Uterus (tissue), 4 donors: ENCODE data around the gene DAND5. TPM values are rescaled to one million over a fixed set of nuclear protein-coding genes. Genes with fewer than 3 reads are reported as not detected.

ENCODE experiments used
- DNase-seq, 2 donors: peaks; one replicate each; pipeline ENCODE4 v3.0.0-alpha.2; 2019 to 2020
- H3K27ac ChIP-seq, 2 donors: fragments of 200-600 bp; sonication (generic); 1 replicate in 1 of 2; 2 replicates in 1 of 2; pipeline ENCODE4 v1.5.1; 2016 to 2018
- H3K27me3 ChIP-seq, 2 donors: fragments of 200-600 bp; sonication (generic); one replicate each; pipeline ENCODE4 v1.5.1; 2018 to 2019; ENCODE audit warnings: control low read depth in 1 of 2
- H3K36me3 ChIP-seq, 2 donors: fragments of 200-600 bp; sonication (generic); one replicate each; pipeline ENCODE4 v1.5.1; 2019; ENCODE audit warnings: control low read depth in 1 of 2
- H3K4me1 ChIP-seq, 2 donors: fragments of 200-600 bp; sonication (generic); one replicate each; pipeline ENCODE4 v1.5.1; 2018 to 2019; ENCODE audit warnings: control low read depth in 1 of 2
- H3K4me3 ChIP-seq, 2 donors: fragments of 200-600 bp; sonication (generic); 1 replicate in 1 of 2; 2 replicates in 1 of 2; pipeline ENCODE4 v1.5.1; 2018 to 2019; ENCODE audit warnings: mild to moderate bottlenecking in 1 of 2
- H3K9me3 ChIP-seq, 2 donors: fragments of 200-600 bp; sonication (generic); one replicate each; pipeline ENCODE4 v1.5.1; 2019; ENCODE audit warnings: control low read depth in 1 of 2
- POLR2A ChIP-seq, 2 donors: fragments of 450-650 bp; IDR thresholded peaks; one replicate each; pipeline ENCODE4 v1.6.1; 2016; ENCODE audit warnings: antibody characterized with exemption in 2 of 2, mild to moderate bottlenecking in 1 of 2, moderate library complexity in 1 of 2
- intact Hi-C: fragments of 100-400 bp; cut with DNase I; formaldehyde crosslinking; loops from one replicate; pipeline ENCODE4 v1.15.1; 2023; ENCODE audit warnings: low total_unique reads
- total RNA-seq, 4 donors: library from RNA; depleted of rRNA in 3 of 4; stranded (reverse); fragments of >200 nt in 3 of 4; gene quantifications; one replicate each; pipeline versions ENCODE4 v1.1.0 to v1.2.4, GENCODE V29; 2014 to 2023
- TF ChIP-seq, protein P1 (sequence below), 4 experiments: fragments of 200-600 bp in 2 of 4; fragments of 450-650 bp in 2 of 4; sonication (generic) in 2 of 4; IDR thresholded peaks; one replicate each; pipeline ENCODE4 v1.5.1; 2016 to 2019; ENCODE audit warnings: antibody characterized with exemption in 4 of 4, mild to moderate bottlenecking in 2 of 4, moderate library complexity in 1 of 4
- donor health status: DM: yes; HTN: yes; CAD: no.

Gene DAND5
- total RNA-seq, 4 donors from 2014 or later, result 0.14 TPM; not detected in 3

DNA sequence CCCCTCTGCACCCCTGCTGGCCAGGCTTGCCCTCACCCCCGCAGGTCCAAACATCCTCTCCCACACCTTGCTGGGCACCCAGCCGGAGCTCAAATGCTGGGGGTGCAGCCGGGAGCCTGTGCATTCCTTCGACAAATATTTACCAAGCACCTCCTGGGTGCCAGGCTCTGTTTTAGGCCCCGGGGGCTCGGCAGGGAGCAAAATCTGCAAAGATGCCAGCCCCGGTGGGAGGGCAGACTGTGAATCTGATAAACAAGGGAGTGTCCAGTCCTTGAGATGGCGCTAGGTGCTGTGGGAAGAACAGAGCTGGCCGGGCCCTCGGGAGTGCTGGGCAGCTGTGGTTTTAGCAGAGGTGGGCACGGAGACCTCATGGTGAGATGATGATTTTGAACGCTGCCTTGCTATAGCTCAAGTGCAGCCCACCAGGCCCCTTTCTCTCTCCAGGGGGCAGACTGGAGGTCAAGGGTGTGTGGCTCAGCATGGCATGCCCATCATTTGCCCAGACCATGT, 36.5 kb downstream of the DAND5 start:
- Histone ChIP-seq H3K9me3 (no peaks in the 10 kb centered on the region), H3K27ac (peak overlapping the region; percentile 95 to 99), H3K36me3 (no peaks in the 10 kb centered on the region), H3K4me3 (peak overlapping the region in 1 of 2 donors; percentile 3), H3K27me3 (no peaks in the 10 kb centered on the region), H3K4me1 (peaks cover 8 to 55% of the 10 kb centered on the region in 2 donors)
- no peak for DNase-seq
- TF ChIP-seq POLR2A (IDR thresholded peaks at IDR 0.05), result no peak
- TF ChIP-seq, protein P1, sequence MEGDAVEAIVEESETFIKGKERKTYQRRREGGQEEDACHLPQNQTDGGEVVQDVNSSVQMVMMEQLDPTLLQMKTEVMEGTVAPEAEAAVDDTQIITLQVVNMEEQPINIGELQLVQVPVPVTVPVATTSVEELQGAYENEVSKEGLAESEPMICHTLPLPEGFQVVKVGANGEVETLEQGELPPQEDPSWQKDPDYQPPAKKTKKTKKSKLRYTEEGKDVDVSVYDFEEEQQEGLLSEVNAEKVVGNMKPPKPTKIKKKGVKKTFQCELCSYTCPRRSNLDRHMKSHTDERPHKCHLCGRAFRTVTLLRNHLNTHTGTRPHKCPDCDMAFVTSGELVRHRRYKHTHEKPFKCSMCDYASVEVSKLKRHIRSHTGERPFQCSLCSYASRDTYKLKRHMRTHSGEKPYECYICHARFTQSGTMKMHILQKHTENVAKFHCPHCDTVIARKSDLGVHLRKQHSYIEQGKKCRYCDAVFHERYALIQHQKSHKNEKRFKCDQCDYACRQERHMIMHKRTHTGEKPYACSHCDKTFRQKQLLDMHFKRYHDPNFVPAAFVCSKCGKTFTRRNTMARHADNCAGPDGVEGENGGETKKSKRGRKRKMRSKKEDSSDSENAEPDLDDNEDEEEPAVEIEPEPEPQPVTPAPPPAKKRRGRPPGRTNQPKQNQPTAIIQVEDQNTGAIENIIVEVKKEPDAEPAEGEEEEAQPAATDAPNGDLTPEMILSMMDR (IDR thresholded peaks at IDR 0.05), result no peak
- intact Hi-C loops, result no loop called here

DNA sequence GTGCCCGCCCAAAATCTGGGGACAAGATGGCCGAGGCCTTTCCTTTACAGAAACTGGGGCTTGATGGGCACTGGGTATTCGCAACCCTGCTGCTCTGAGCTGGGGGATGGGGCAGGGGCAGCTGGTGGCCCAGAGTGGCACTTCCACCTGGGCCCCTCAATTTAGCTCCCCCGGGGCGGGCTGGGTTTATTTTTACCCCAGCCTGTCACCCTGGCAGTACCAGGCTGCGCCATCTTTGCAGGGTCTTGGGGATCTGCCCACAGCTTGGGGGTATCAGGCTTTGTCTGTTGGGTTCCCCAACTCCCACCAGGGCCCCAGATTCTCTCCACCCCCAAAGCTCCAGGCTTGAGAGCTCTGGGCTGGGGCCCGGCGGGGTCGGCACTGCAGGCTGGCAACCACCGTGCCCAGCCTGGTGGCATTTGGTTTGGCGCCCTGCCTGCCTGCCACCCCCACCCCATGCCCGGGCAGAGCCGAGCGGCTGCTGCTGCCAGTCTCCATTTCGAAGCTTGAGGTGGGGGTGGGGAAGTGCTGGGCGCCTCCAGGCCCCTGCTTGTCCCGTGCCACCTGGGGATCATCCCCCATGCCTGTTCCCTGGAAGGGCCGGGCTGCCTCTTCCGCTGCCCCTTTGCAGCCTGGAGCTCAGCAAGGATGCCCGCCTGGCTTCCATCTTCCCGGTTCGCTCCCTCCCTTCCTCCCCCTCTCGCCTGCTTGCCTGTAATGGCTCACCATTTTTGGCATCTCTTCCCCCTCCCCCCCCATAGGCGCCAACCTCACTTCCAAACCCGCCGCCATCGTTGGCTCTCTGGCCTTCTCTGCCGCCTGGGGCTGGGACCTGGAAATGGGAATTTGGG, 37.3 kb downstream of the DAND5 start:
- no peak for TF ChIP-seq POLR2A (IDR thresholded peaks at IDR 0.05)
- TF ChIP-seq, protein P1 (IDR thresholded peaks at IDR 0.05), result no peak
- Histone ChIP-seq H3K4me1 (peaks cover 8 to 60% of the 10 kb centered on the region in 2 donors), H3K27me3 (no peaks in the 10 kb centered on the region), H3K9me3 (no peaks in the 10 kb centered on the region), H3K4me3 (peak overlapping the region; percentile 1), H3K36me3 (no peaks in the 10 kb centered on the region), H3K27ac (peak overlapping the region; percentile 95 to 99)
- peak; percentile 70 to 84 for DNase-seq
- intact Hi-C loops, result no loop called here

DNA sequence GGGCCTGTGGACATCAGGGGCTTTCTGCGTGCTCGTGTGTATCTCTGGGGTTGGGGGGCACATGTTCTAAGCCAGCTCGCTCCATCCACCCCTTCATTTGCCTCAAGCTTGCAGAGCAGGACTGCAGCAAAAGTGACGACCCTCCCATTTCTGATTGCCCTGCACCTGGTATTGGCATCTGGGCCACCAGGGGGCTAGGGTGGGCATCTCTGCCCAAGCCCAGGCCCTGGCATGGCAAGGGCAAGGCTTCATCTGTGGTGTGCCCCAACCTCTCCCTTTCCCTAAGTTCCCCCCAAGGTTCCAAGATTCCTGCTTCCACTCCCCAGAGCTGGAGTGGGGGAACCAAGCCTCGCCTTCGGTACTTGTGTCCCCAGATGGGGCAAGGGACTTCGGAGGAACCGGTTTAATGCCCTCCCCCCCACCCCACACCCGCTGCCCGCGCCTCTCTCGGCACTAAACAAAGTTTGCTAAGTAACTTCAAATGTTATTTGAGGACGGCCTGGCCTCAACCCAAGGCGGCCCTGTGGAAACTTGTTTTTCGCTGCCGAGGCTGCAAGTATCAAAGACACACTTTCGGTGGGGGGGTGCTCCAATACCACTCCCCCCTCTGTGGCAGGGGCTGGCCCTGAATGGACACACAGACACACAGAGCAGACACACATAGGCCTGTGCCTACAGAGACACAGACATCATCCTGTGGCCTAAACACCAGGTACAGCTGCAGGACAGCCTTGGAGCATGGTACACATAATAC, 38.1 kb downstream of the DAND5 start:
- Histone ChIP-seq H3K4me1 (peaks cover 8 to 63% of the 10 kb centered on the region in 2 donors), H3K4me3 (no peak overlapping the region)
- intact Hi-C loops, result no loop called here

DNA sequence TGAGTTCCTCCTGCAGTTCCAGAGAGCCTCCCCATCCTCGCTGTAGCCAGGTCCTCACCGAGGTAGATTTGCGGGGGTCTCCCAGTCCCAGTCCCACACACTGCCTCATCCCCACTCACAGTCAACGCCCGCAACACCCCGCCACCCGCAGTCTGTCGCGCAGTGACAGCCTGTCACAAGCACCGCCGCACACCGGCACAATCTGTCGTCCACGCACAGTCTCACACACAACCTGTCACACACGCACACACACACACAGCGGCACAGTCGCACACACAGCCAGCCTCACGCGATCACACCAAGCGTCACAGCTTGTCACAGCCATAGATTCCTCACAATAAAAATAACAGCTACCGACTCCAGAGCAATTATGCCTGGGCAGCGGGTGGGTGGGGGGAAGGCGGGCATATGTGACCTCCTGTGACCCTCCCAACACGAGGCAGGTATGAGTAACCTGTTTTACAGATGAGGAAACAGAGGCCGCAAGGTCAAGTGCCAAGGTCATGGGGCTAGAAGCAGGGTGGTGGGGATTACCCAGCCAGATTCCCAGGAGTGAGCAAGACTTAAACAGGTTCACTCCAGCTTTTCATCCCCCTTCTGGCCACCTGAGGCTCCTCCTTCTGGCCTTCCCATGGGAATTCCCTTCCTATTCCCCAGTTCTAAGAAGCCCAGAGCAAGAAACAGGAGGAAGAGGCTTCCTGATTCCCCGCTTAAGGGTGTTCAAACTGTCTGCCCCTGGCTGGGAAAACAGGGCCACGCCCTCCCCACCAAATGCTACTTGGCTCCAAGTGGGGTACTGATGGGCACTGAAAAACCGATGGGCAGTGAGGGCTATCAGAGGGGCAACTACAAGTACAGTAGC, 39.8 kb downstream of the DAND5 start:
- H3K27ac ChIP-seq, result peak overlapping the region; percentile 95 to 99
- no peaks in the 10 kb centered on the region for H3K27me3 ChIP-seq
- H3K36me3 ChIP-seq, result no peaks in the 10 kb centered on the region
- intact Hi-C loops, result no loop called here
- no peaks in the 10 kb centered on the region for H3K9me3 ChIP-seq
- peak in 1 of 2 donors; percentile 23 for DNase-seq
- H3K4me1 ChIP-seq, result peaks cover 8 to 52% of the 10 kb centered on the region in 2 donors
- H3K4me3 ChIP-seq, result peak overlapping the region in 1 of 2 donors; percentile 12
- no peak for TF ChIP-seq POLR2A (IDR thresholded peaks at IDR 0.05)
- TF ChIP-seq, protein P1 (IDR thresholded peaks at IDR 0.05), result no peak

More for the DNA sequence above, 38.1 kb downstream of the DAND5 start:
- Histone ChIP-seq H3K36me3 (no peaks in the 10 kb centered on the region), H3K27ac (peak overlapping the region; percentile 95 to 99), H3K27me3 (no peaks in the 10 kb centered on the region), H3K9me3 (no peaks in the 10 kb centered on the region)
- peak; percentile 77 to 78 for DNase-seq
- TF ChIP-seq, protein P1 (IDR thresholded peaks at IDR 0.05), result no peak
- TF ChIP-seq POLR2A (IDR thresholded peaks at IDR 0.05), result no peak
